Measurements from ENCODE around the gene TIMM13.
A peak's percentile ranks its signal among the peaks of the same experiment; 100 is the strongest.
"Not testable (repeated sequence)": the region's sequence is repeated elsewhere in the genome, so short reads cannot be mapped to it uniquely, and the experiment has no call there.

Gene TIMM13

DNA sequence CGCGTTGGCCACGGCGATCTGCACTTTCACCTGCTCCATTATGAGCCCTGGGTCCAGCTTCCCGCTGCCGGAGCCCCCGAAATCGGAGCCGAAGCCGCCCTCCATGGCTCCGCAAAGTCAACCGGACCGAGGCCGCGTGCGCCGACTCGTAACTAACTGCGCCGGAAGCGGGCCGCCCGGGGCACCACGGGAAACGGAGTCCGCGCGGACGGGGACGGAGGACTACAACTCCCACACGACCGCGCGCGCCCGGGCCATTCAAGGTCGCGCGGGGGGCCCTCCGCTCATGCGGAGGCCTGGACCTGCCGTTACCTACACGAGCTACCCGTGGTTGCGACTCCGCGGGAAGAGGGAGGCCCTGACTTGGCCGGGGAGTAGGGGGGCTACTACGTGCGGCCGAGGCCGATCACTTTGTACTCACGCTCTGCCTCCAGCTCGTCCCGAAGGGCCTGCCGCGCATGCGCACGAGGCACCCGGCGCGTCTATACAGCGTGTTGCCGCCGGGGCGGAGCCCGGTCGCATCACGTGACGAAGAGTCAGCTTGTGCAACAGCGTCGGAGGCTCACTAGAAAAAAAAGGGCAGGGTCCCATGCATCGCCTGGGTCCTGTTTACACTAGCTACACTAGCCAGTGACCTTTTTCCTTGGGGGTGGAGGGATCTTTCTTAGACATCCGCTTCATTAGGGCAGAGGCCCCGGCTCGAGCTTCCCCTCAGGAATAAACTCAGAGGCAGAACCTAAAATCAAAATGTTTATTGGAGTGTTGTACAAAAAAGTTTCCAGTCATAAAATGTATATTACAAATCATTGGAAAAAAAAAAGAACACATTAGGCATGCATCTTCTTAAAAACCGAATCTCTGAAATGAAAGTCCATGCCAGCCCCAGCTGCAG is at the start of gene TIMM13:
Gene TIMM13 (minus strand): TSS at position 158 of the 892 bp plus-strand sequence. CDS start 53 bp downstream, at position 105.
- peak; percentile 83 for DNase-seq

DNA sequence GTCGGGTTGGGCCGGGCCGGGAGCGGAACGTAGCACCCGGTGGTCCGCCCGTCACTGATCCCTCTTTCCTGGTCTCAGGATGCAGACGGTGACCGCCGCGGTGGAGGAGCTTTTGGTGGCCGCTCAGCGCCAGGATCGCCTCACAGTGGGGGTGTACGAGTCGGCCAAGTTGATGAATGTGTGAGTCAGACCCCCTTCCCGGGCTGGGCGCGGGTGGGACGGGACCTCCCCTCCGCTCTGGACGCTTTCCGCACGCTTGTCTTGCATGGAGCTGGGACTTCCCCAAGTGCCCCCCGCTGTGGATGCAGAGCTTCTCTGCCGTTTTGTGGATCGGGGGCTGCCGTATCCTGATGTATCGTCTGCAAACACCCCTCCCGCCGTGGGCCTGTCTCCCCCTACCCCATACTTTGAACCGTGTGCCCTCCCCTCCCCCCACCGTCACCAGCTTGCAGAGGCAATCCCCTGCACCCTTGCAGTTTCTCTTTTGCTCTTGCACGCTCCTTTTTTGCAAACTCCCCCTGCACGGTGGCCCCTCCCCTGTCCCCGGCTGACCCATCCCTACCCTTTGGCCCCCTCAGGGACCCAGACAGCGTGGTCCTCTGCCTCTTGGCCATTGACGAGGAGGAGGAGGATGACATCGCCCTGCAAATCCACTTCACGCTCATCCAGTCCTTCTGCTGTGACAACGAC is 49.2 kb upstream of the TIMM13 start:
- no peak for DNase-seq

DNA sequence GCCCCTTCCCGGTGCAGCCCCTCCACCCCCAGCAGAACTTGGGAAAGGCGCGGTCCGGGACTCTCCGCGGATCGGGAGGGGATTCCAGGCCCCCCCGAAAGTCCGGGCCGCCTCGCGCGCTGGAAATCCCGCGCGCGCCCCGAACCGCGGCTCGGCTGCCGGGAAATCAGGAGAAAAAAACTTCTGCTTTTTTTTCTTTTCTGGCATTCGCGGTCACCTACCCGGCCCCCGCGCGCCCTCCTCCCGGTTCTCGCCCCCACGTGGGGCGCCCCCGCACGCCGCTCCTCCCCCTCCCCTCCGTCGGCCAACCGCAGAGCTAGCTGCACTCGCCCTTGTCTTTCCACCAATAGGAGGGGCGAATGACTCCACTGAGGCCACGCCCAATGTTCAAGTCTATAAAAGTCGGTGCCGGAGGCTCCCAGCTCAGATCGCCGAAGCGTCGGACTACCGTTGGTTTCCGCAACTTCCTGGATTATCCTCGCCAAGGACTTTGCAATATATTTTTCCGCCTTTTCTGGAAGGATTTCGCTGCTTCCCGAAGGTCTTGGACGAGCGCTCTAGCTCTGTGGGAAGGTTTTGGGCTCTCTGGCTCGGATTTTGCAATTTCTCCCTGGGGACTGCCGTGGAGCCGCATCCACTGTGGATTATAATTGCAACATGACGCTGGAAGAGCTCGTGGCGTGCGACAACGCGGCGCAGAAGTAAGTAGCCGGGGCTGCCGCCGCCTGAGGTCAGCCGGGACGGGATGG is 48.5 kb upstream of the TIMM13 start, which contains the start of gene GADD45B:
Gene GADD45B (plus strand): TSS at position 426 of the 749 bp plus-strand sequence. CDS start 232 bp downstream, at position 658.
- no peak for DNase-seq

DNA sequence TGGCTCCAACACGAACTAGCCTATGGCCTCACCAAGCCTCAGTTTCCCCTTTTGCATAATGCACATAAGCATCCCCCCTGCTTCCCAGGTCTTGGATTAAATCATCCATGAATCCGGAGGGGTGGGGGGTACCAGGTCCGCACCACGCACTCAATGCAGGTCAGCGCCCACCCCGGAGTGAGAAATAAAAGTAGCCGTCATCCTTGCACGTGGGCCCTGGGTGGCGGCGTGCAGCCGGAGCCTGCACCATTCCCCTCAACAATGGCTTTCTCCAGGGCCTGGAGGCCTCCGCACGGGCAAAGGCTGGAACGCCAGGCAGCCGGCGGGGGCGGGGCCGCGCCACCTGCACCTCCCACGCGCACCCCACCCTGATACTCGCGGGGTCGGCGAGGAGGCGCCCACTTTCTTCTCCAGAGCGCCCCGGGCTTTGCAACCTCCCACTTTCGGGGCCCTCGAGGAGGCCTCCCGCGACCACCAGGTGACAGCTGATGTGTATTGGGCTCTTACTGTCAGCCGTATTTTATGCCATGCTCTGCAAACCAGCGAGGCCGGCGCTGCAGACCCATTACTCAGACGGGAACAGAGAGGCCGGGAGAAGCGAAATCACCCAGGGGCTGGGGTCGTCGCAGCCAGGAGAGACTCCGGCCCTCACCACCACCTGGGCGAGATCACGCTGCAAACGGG is 47.8 kb upstream of the TIMM13 start:
- no peak for DNase-seq

DNA sequence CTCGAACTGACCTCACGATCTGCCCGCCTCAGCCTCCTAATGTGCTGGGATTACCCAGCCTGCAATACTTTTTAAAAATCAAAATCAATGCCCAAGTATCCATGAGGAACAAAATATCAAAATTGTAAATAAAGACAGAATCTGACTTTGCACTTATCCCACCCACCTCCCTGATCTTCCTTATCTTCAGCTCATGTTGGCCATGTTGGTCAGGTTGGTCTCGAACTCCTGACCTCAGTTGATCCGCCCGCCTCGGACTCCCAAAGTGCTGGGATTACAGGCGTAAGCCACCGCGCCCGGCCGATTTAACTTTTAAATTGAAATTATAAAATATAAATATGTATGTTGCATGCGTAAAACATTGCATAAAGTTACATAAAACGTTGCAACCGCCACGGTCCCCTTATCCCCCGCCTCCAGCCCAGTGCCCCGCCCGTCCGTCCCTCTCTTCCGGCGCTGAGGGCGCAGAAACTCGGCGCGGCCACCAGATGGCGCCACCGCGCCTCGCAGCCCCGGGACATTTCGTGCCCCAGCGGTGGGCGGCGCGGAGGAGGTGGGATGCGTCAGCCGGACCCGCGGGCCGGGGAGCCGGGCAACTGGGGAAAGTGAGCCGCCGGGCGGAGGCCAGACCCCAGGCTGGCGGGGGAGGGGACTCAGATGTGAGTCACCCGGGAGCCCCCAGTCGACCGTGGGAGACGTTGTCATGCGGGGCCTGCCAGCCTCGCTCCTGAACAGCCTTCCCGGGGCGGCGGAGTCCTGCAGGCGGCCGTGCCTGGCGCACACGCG is 47.0 kb upstream of the TIMM13 start:
- no peak for DNase-seq

DNA sequence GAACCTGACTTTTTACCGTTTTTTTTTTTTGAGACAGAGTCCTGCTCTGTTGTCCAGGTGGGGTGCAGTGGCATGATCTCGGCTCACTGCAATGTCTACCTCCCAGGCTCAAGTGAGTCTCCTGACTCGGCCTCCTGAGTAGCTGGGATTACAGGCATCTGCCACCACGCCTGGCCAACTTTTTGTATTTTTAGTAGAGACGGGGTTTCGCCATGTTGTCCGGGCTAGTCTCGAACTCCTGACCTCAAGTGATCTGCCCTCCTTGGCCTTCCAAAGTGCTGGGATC is 42.5 kb upstream of the TIMM13 start:
- not testable (repeated sequence) for DNase-seq

DNA sequence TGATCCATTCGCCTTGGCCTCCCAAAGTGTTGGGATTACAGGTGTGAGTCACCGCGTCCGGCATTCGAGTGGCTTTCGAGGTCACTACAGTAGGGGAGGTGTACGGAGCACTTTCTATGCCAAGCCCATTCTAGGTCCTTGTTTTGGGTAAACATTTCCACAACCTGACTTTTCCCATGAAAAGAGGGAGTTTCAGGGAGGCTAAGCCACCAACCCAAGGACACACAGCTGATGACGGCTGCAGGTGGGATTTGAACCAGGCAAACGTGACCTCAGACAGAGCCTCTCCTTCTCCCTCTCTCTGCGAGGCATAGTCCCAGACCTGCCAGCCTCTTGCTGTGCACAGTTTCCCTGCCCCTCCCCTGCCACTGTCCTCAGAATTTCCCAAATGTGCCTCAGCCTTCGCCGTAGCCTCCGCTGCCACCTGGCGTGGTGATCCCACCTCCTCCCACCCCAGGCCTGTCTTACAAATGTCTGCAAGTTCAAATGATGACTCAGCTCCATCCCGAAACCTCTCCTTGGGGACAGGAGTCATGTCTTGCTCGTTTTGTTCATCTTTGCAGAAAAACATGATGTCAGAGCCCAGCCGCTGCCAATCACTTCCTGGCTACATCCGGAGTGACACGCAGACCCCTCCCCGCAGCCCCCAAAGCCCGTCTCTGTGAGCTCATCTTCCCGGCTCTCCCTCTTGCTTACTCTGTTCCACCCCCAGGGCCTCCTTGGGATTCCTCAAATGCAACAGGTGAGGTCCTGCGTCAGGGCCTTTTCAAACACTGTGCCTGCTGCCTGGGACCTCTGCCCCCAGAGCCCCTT is 41.9 kb upstream of the TIMM13 start:
- DNase-seq: no peak

DNA sequence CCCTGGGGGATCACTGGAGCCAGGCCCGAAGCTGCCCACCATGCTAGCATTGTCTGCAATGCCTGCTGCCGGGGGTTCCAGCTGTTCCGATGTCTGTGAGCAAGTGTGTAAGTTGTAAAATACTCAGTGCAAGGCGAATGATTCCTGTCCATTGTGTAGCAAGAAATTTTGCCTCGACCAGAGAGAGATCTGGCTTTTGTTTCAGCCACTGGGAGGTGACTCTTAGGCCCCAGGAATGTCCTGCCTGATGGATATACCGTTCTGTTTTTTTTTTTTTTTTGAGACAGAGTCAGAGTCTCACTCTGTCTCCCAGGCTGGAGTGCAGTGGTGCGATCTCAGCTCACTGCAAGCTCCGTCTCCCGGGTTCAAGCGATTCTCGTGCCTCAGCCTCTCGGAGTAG is 41.2 kb upstream of the TIMM13 start:
- DNase-seq: no peak

DNA sequence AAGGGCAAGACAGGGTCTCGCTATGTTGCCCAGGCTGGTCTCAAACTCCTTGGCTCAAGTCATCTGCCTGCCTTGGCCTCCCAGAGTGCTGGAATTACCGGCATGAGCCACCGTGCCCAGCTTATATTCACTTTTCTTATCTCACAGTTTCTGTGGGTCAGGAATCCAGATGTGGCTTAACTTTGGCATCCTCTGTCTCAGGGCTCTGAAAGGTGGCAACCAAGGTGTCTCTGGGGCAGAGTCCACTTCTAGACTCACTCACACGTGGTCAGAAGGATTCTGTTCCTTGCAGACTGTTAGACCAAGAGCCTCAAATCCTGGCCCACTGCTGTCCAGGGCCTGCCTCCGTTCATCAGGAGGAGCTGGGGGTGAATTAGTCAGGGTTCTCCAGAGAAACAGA is 37.0 kb upstream of the TIMM13 start:
- DNase-seq: no peak

DNA sequence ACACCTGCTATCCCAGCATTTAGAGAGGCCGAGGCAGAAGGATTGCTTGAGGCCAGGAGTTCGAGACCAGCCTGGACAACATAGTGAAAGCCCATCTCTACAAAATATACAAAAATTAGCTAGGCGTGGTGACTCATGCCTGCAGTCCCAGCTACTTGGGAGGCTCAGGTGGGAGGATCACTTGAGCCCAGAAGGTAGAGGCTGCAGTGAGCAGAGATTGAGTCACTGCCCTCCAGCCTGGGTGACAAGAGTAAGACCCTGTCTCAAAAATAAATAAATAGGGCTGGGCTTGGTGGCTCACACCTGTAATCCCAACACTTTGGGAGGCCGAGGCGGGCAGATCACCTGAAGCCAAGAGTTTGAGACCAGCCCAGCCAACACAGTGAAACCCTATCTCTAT is 36.3 kb upstream of the TIMM13 start:
- DNase-seq: not testable (repeated sequence)

DNA sequence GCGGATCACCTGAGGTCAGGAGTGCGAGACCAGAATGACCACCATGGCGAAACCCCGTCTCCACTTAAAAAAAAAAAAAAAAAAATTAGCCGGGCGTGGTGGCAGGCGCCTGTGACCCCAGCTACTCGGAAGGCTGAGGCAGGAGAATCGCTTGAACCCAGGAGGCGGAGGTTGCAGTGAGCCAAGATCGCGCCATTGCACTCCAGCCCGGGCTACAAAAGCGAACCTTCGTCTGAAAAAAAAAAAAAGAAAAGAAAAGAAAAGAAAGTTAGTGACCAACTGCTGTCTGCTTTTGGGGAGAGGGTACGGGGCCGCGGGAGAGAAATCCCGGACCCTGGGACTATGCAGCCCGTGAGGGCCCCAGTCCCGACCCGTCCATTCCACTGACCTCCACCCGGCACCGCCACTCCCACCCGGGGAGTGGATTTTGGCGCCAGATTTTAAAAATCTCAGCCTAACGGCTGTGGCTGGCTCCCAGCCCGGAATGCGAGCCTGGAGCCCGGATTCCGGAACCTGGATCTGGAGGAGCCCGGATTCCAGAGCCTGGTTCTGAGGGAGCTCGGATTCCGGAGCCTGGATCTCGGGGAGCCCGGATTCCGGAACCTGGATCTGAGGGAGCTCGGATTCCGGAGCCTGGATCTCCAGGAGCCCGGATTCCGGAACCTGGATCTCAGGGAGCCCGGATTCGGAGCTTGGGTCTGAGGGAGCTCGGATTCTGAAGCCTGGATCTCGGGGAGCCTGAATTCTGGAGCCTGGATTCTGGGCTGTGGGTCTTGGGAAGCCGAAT is 35.4 kb upstream of the TIMM13 start:
- no peak for DNase-seq

DNA sequence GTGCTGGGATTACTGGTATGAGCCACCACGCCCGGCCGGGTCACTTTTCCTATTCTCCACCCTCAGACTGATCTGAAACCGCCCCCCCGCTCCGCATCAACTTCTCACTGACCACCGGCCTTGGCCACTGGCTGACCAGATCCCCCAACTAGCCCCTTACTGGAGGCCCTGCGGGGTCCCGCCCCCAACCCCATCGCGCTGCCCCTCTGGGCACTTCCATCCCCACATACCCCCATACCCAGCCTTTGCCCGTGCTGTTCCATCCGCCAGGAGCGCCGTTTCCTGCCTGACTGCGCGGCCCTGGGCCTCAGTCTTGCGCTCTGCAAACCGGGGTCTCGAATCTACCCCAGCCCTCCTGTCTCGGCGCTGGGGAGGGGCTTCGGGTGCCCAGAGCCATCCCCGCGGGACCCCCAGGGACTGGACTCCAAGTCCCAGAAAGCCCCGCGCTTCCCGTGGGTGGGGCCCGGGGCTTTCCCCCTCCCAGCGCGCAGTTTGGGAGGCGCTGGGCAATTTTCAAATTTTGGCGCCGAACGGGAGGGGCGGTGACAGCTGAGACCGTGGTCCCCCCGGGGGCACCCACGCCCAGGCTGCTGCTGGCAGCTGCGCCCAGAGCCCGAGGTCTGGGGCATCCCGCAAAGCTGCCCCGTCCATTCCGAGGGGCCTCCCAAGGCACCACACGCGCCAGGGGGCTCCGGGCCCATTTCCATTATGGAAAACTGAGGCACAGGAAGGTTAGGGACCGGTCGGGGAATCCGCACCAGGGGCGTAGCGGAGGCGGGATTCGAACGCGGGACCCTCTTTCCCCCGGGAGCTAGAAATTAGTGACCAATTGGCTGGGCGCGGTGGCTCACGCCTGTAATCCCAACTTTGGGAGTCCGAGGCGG is 34.6 kb upstream of the TIMM13 start:
- no peak for DNase-seq

DNA sequence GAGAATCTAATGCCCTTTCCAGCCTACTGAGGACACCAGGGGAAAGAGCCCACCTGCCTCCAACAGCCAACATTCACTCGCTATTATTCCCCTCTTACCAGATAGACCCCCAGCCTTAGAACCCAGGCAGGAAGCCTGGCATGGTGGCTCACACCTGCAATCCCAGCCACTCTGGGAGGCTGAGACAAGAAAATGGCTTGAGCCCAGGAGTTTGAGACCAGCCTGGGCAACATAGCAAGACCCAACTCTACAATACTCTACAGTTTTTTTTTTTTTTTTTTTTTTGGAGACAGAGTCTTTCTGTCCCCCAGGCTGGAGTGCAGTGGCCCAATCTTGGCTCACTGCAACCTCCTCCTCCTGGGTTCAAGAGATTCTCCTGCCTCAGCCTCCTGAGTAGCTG is 32.9 kb upstream of the TIMM13 start:
- no peak for DNase-seq

DNA sequence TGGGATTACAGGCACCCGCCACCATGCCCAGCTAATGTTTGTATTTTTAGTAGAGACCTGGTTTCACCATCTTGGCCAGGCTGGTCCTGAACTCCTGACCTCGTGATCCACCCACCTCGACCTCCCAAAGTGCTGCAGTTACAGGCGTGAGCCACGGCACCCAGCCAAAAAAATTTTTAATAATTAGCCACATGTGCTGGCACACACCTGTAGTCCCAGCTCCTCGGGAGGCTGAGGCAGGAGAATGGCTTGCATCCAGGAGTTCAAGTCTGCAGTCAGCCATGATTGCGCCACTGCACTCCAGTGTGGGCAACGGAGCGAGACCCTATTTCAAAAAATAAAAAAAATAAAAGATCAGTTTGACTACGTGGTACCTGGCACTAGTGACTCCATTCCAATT is 31.4 kb upstream of the TIMM13 start:
- not testable (repeated sequence) for DNase-seq

DNA sequence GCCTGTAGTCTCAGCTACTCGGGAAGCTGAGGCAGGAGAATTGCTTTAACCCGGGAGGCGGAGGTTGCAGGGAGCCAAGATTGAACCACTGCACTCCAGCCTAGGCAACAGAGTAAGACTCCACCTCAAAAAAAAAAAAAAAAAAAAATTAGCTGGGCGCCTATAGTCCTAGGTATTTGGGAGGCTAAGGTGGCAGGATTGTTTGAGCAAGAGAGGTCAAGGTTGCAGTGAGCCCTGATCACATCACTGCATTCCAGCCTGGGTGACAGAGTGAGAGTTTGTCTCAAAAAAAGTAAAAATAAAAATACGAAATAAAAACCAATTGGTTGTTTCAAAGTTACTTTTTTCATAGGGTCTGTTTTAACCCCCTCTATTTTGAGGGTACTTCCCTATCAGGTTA is 30.7 kb upstream of the TIMM13 start:
- DNase-seq: no peak

DNA sequence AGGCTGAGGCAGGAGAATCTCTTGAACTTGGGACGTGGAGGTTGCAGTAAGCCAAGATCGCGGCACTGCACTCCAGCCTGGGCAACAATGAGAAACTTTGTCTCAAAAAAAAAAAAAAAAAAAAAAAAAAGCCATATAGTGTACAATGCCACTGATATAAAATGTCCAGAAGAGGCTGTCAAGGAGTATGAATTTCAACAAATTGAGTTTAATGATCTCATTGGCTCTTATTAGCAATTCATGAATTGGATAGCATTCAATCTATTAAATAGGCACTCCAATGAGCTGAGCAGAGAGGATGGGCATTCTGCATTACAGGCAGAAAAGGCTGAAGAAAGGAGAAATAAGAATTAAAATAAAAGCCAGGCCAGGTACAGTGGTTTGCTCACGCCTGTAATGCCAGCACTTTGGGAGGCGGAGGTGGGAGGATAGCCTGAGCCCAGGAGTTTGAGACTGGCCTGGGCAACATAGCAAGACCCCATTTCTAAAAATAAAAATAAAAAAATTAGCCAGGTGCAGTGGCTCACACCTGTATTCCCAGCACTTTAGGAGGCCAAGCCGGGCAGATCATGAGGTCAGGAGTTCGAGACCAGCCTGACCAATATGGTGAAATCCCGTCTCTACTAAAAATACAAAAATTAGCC is 30.1 kb upstream of the TIMM13 start:
- no peak for DNase-seq

DNA sequence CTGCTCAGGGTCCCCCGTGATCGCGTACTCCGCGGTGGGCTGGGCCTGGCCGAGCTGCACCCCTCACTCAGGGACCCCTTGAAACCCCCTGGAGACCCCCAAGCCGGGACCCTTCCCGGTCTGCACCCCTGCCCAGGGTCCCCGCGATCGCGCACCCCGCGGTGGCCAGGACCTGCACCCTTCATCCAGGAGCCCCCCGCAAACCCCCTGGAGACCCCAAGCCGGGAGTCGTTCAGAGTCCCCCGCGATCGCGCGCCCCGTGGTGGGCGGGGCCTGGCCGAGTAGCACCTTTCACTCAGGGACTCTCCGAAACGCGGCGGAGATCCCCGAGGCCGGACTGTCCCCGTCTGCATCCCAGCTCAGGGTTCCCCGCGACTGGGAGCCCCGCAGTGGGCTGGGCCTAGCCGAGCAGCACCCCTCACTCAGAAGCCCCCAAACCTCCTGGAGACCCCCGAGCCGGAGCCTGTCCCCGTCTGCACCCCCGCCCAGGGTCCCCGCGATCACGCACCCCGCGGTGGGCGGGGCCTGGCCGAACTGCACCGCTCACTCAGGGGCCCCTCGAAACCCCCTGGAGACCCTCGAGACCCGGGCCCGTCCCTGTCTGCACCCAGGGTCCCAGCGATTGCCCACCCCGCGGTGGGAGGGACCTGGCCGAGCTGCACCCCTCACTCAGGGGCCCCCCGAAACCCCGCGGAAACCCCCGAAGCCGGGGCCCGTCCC is 28.6 kb upstream of the TIMM13 start:
- no peak for DNase-seq

All from NCI-H524 treated with DMSO at 0.1 percent for 48 hours (cell line).